Stimulated activated CD4-positive, alpha-beta T cell treated with anti-CD3 and anti-CD28 coated beads, Interleukin-2, amount 100 ng/mL, for 4 hours (primary cell): Measurements from ENCODE around the gene RHBDL2.
"Not testable (repeated sequence)": the region's sequence is repeated elsewhere in the genome, so short reads cannot be mapped to it uniquely, and the experiment has no call there.

Experiments used
- DNase-seq: peaks from one replicate; pipeline ENCODE4 v3.0.0-alpha.2; 2020; ENCODE audit warnings: low read depth

The RHBDL2 gene

GRCh38 chr1:38875811-38876210, 65.8 kb downstream of the RHBDL2 start:
- DNase-seq = no peak

- peak; percentile 94 for DNase-seq
These were observed 68.3 kb downstream of the RHBDL2 start, which contains the start of gene MYCBP for GRCh38 chr1:38873027-38873969. Gene MYCBP (minus strand): TSS chr1:38873348. CDS start chr1:38873305, 43 bp downstream.

GRCh38 chr1:38872401-38873026, 69.1 kb downstream of the RHBDL2 start:
- peak; percentile 7 for DNase-seq

- DNase-seq = no peak
These were observed 70.6 kb downstream of the RHBDL2 start for GRCh38 chr1:38870996-38871395.

GRCh38 chr1:38867208-38867607, 74.4 kb downstream of the RHBDL2 start:
- DNase-seq = no peak

GRCh38 chr1:38865112-38865715, 76.4 kb downstream of the RHBDL2 start:
- DNase-seq = no peak

- no peak for DNase-seq
These were observed 81.2 kb downstream of the RHBDL2 start for GRCh38 chr1:38860454-38860795.

GRCh38 chr1:38859561-38860453, 81.8 kb downstream of the RHBDL2 start, which contains the start of gene RRAGC:
Gene RRAGC (minus strand): TSS chr1:38859772. CDS start chr1:38859646, 126 bp downstream.
- peak; percentile 96 for DNase-seq

GRCh38 chr1:38858833-38859560, 82.6 kb downstream of the RHBDL2 start:
- peak; percentile 22 for DNase-seq

- DNase-seq = no peak
These were observed 88.8 kb downstream of the RHBDL2 start for GRCh38 chr1:38852780-38853179.

GRCh38 chr1:38848071-38848470, 93.6 kb downstream of the RHBDL2 start:
- DNase-seq = no peak

GRCh38 chr1:38846210-38846609, 95.4 kb downstream of the RHBDL2 start:
- DNase-seq = no peak

- DNase-seq = not testable (repeated sequence)
These were observed 96.5 kb downstream of the RHBDL2 start for GRCh38 chr1:38845088-38845487.

GRCh38 chr1:38840281-38840680, 101.3 kb downstream of the RHBDL2 start:
- no peak for DNase-seq

- DNase-seq = no peak
These were observed 102.3 kb downstream of the RHBDL2 start for GRCh38 chr1:38839363-38839762.

GRCh38 chr1:38836316-38836715, 105.3 kb downstream of the RHBDL2 start:
- DNase-seq = not testable (repeated sequence)
